ENCODE data around the gene IFNA21. TPM values are rescaled to one million over a fixed set of nuclear protein-coding genes. Genes with fewer than 3 reads are reported as not detected.
"Not testable (repeated sequence)": the region's sequence is repeated elsewhere in the genome, so short reads cannot be mapped to it uniquely, and the experiment has no call there.

IFNA21 gene
- total and polyA plus RNA-seq, 2 of the 8 experiments (the other 6 are each of a cell fraction or from before 2014, with no cell fraction given), result not detected

GRCh38 chr9:21187487-21187886 is 21.0 kb upstream of the IFNA21 start, which contains the start of gene IFNA4:
Gene IFNA4, minus strand, starts transcription at chr9:21187587. Its CDS starts 56 bp downstream, at chr9:21187531.
- H4K20me1 ChIP-seq (replicated peaks in 1 of 2; ENCODE audit: control insufficient read depth in 1 of 2, insufficient read depth in 2 of 2, low read length in 2 of 2); H4K5ac ChIP-seq (ENCODE audit: insufficient read length, low read depth, low read length); H2BK20ac ChIP-seq (ENCODE audit: low read length); H2AFZ ChIP-seq (ENCODE audit: low read length); DNase-seq (ENCODE audit: low read depth in 1 of 2, low spot score in 2 of 2); H3K9me3 ChIP-seq (ENCODE audit: insufficient read depth in 2 of 2, low read depth in 1 of 2, low read length in 1 of 2); H3K23ac ChIP-seq (ENCODE audit: insufficient read length); H3K36me3 ChIP-seq (ENCODE audit: control insufficient read depth in 2 of 4, insufficient read depth in 4 of 4, low read length in 3 of 4); H3K27me3 ChIP-seq (replicated peaks in 1 of 4; ENCODE audit: control insufficient read depth in 3 of 4, extremely low read depth in 1 of 4, insufficient read depth in 3 of 4, low read length in 3 of 4); H4K91ac ChIP-seq (replicated peaks; ENCODE audit: insufficient read length, low read length); FAIRE-seq; H3K18ac ChIP-seq (ENCODE audit: extremely low read depth, low read length); H3K9ac ChIP-seq (replicated peaks in 1 of 4; ENCODE audit: extremely low read depth in 1 of 4, low read depth in 3 of 4, low read length in 3 of 4); H3K14ac ChIP-seq (ENCODE audit: insufficient read length); H3K4me3 ChIP-seq (ENCODE audit: extremely low read depth in 1 of 4, insufficient read depth in 2 of 4, low read depth in 3 of 4, low read length in 4 of 4); H3K4me2 ChIP-seq (ENCODE audit: insufficient read depth in 1 of 2, low read depth in 2 of 2, low read length in 2 of 2); H2BK15ac ChIP-seq (ENCODE audit: low read length); H3K56ac ChIP-seq (replicated peaks; ENCODE audit: insufficient read length, low read depth, low read length); H4K8ac ChIP-seq (ENCODE audit: extremely low read depth, insufficient read depth, low read length); H2BK12ac ChIP-seq (ENCODE audit: low read depth, low read length); H3K79me1 ChIP-seq (ENCODE audit: low read depth, low read length); H2BK5ac ChIP-seq (ENCODE audit: low read depth, low read length); H3K79me2 ChIP-seq (ENCODE audit: control insufficient read depth in 1 of 2, insufficient read depth in 2 of 2, low read length in 2 of 2); POLR2A ChIA-PET (ENCODE audit: partially characterized antibody); H3K27ac ChIP-seq (ENCODE audit: low read depth, low read length); H2BK120ac ChIP-seq (replicated peaks; ENCODE audit: low read depth, low read length); H3K4ac ChIP-seq (replicated peaks; ENCODE audit: insufficient read length, low read depth, low read length); H3K4me1 ChIP-seq (replicated peaks in 1 of 4; ENCODE audit: control insufficient read depth in 3 of 4, insufficient read depth in 4 of 4, low read length in 3 of 4); H2AK5ac ChIP-seq (ENCODE audit: low read depth, low read length); H3K23me2 ChIP-seq (ENCODE audit: low read depth, low read length): not testable (repeated sequence)
- CTCF ChIA-PET (ENCODE audit: partially characterized antibody), result interaction anchor here (0.9 kb wide), 1 partner anchor 24 kb away, joined by 3 read pairs; no protein-coding TSS in a partner anchor
- WGBS, 2 experiments (ENCODE audit: extremely low coverage in 1 of 2, insufficient coverage in 1 of 2, insufficient read length in 1 of 2, insufficient replicate concordance in 2 of 2, low coverage in 1 of 2, low lambda C conversion rate in 2 of 2, missing lambda C conversion rate in 1 of 2), result 81% methylated on average over 2 of the region's 3 CpGs; no CpG with 5 or more reads in 1 of the 2 experiments

Measured in H1 (cell line).